Measurements from ENCODE around the gene CACNA1G.

The CACNA1G gene

DNA sequence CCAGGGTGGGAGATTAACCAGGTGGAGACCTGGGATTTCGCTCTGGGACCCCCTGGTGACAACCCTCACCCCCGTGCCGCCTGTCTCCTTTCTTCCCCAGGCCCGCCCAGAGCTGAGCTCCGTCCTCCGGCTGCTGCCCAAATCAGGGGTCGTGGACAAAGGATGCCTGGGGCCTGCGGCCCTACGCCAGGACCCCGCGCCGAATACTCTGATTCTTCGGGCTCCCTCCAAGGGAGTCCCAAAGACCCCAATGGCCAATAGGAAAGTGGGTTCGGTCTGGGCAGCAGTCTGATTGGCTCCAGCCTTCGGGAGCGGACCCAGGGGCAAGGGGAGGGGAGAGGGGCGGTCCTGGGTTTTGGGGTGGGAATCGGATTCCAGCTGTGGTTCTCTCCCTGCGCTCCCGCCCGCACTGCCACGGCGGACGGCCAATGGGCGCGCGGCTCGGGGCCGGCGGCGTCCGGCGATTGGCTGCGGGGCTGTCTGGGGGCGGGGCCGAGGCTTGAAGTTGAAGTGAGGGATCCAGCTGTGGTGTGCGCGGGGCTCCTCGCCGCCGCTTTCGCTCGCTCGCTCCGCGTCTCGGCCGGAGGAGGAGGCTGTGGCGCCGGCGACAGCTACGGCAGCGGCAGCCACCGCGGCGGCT, at the start of gene CACNA1G:
TSS of gene CACNA1G (plus strand) at position 531 of the 640 bp plus-strand sequence. CDS start 745 bp downstream, outside the sequence.
- peak; percentile 61 to 72 for DNase-seq (ENCODE audit: low read depth in 2 of 2)

DNA sequence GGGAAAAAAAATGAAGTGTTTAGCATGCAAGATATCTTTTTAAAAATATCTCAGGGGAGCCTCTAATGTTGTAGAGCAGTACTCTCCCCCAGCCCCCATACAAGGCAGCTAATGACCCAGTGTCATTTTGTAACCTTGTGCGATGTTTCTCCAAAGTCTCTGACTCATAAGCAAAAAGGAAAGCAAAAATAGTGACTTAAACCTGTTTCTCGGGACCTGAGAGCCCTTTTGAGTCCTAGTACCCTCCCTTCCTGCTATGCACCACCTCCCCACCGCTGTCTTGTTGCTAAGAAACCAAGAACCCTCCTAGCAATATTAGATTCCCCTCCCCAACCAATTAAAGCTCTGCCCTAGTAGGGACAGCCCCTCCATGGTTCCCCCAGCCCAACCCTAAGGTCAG, 49.5 kb upstream of the CACNA1G start:
- DNase-seq (ENCODE audit: low read depth in 2 of 2) = no peak

DNA sequence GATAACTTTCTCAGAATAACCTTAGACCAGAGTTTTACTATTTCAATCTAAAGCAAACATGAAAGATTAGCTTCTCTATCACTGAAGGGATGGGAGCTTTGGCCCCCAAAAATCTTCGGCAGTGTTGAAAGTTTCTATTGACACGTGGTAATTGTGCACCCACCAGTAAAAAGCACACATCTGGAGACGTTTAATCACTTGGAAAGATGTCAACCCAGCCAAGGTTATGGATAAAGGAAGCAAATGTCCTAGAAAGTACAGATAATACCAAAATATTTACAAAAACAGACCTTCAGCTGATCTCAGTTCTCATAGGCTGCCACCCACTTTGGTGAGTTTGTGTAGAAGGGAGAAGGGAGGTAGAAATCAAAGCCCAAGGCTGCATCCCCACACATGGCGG, 47.0 kb upstream of the CACNA1G start:
- DNase-seq (ENCODE audit: low read depth in 2 of 2) = no peak

GRCh38 chr17:50514388-50514787, 46.1 kb upstream of the CACNA1G start:
- no peak for DNase-seq (ENCODE audit: low read depth in 2 of 2)

DNA sequence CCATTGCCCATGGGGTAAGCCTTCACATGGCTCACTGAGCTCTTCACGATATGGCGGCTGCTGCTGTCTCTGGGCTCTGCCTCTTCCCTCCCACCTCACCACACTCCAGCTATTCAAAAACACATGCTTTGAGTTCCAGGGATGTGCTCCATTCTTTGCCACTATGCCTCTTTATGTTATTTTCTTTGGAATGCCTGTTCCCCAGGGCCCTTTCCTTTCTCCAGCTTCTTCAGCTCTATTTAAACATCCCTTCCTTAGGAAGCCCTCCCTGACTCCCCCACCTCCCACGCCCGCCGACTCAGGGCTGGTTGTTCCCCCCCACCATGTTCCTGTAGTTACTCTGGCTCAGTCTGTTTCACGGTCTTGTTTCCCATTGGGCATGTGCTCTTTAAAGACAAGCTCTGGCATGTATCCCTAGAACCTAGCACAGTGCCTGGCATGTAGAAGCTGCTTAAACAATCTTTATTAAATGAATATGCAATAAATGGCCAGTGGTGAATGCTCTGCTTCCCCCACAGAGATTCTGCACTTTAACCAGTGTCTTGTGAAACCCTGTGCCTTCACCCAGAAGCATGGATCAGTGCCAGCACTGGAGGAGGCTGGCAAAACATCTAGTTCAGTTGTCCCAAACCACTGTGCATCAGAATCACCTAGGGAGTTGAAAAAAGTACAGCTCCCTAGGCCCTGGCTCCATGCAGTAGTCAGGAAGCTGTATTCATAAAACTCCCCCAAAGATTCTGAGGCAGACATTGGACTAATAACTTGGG, 45.4 kb upstream of the CACNA1G start:
- DNase-seq (ENCODE audit: low read depth in 2 of 2) = no peak

GRCh38 chr17:50517011-50517410, 43.5 kb upstream of the CACNA1G start:
- no peak for DNase-seq (ENCODE audit: low read depth in 2 of 2)

GRCh38 chr17:50517504-50518383, 42.8 kb upstream of the CACNA1G start:
- DNase-seq (ENCODE audit: low read depth in 2 of 2) = no peak

DNA sequence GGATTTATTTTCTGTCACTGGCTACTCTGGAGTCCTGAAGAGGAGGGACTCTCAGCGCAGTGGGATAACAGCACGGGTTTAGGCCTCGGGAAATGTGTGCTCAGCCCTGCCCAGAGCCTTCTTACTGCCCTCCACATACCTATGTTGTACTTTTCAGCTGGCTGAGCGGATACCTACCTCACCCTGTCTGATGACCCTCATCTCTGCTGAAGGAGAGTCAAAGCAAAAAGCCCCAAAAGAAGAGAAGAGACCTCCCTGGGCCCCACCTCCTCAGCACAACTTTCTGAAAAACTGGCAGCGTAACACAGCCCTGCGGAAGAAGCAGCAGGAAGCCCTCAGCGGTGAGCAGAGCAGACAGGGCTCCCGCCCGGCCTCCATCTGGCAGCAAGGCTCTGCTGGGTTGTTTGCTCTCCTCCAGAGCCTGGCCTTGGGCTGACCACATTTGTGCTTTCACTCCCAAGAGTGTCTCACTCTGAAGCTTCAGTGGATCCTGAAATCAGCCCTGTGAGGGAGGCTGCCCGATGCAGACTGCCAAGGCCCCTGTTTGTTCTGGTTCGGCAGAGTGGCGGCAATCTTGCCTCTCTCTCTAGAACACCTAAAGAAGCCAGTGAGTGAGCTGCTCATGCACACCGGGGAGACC, 42.0 kb upstream of the CACNA1G start:
- DNase-seq (ENCODE audit: low read depth in 2 of 2) = no peak

DNA sequence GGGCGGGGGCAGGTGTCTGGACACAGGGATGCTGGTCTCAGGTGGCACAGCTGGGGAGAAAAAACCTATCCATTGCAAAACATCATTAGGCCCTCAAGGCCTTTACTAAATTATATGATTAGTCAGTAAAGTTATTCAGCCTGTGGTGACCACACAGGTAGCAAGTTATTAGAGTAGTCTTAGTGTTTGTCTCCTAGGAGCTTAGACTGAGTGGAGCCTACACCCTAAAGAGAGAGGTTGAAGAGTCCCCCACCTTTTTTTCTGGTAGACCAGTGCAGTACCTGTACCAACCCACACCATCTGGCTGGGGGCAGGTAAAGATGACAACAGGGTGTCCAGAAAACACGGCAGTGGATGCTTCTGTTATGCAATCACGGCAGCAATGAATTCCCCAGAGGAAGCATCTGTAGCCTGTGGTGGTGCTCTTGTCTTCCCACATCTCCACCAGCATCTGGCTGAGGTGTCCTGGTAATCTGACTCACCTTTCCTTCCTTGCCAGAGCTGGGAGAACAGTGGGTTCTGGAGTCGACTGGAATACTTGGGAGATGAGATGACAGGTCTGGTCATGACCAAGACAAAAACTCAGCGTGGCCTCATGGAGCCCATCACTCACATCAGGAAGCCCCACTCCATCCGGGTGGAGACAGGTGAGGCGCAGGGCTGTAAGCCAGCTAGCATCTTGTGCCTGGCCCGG, 41.2 kb upstream of the CACNA1G start:
- DNase-seq (ENCODE audit: low read depth in 2 of 2) = no peak

- no peak for DNase-seq (ENCODE audit: low read depth in 2 of 2)
These were observed 40.0 kb upstream of the CACNA1G start for GRCh38 chr17:50520483-50520882.

- DNase-seq (ENCODE audit: low read depth in 2 of 2) = no peak
These were observed 39.0 kb upstream of the CACNA1G start for GRCh38 chr17:50521514-50521913.

DNA sequence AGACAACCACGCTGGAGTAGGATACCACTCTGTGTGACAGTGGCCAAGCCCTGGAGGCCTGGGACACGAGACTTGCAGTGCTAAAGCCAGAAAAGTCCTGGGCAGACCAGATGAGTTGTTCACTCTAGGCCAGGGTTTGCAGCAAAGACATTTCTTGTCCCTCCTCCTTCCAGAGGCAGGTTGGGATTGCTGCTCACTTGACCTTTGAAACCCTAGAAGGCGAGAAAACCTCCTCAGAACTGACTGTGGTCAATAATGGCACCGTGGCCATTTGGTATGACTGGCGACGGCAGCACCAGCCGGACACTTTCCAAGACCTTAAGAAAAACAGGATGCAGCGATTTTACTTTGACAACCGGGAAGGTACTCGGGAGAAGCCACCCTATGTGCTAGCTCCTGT, 37.7 kb upstream of the CACNA1G start:
- DNase-seq (ENCODE audit: low read depth in 2 of 2) = no peak

DNA sequence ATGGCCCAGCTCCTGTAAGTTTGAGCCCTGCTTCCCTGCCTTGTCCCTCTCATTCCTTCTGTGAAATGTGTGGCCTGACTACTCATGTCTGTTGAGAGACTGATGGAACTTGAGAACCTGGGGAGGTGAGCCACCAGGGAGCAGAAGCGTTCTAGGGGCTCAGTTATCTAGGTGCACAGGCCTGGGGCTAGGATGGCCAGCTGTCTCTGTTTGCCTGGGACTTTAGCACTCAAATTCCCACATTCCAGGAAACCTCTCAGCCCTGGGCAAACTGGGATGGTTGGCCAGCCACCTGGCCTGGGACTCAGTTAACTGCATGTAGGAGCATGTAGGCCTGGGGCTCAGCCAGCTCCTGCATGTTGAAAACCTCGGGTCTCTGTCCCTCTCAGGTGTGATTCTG, 37.3 kb upstream of the CACNA1G start:
- no peak for DNase-seq (ENCODE audit: low read depth in 2 of 2)

DNA sequence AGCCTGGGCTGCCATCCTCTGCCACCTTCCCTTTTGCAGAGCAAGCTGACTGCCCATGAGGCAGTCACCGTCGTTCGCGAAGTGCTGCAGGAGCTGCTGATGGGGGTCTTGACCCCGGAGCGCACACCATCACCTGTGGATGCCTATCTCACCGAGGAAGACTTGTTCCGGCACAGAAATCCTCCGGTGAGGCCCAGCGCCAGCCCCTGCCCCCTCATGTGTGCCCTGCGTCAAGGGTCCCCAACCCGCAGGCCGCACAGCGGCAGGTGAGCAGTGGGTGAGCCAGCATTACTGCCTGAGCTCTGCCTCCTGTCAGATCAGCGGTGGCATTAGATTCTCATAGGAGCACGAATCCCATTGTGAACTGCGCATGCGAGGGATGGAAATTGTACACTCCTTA, 35.7 kb upstream of the CACNA1G start:
- no peak for DNase-seq (ENCODE audit: low read depth in 2 of 2)

DNA sequence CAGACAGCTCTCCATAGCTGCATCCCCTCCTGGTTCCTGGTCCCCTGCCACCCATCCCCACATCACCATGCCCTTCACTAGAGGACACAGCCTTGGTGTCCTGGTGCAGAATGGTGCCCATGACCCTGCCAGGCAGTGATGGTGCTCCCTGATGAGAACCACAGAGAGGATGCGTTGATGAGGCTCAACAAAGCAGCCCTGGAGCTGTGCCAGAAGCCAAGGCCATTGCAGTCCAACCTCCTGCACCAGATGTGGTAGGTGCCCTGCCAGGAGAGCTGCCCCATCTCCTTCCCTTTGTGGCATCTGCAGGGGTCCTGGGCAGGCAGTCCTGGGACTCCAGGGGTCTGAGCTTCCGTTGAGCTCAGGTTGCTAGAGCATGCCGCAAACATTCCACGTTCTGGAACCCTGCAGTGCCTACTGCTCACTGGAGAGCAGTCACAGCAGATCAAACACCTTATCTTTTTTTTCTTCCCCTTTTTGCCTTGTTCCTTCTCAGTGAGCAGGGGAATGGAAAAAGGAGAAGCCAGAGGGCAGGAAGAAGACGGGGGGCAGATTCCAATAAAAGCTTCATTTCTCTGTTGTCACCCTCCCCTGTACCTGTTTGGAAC, 33.3 kb upstream of the CACNA1G start:
- DNase-seq (ENCODE audit: low read depth in 2 of 2) = no peak

GRCh38 chr17:50527949-50528474, 32.5 kb upstream of the CACNA1G start:
- no peak for DNase-seq (ENCODE audit: low read depth in 2 of 2)

DNA sequence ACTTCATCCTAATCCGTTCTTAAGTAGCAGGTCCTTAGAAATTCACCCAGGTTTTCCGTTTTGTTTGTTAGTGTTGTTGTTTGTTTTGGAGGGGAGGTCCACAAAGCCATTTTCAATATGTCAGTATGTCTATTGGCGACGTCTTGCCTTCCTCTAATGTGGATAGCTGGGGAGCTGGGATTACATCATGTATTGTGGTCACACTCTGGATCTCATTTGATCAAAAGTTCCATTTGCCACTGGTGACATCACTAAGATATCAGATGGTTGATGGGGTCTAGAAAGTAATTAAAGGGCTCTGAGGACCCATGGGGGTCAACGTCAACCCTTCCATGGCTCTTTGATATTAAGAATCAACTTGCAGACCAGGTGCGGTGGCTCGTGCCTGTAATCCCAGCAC, 30.7 kb upstream of the CACNA1G start:
- no peak for DNase-seq (ENCODE audit: low read depth in 2 of 2)

DNA sequence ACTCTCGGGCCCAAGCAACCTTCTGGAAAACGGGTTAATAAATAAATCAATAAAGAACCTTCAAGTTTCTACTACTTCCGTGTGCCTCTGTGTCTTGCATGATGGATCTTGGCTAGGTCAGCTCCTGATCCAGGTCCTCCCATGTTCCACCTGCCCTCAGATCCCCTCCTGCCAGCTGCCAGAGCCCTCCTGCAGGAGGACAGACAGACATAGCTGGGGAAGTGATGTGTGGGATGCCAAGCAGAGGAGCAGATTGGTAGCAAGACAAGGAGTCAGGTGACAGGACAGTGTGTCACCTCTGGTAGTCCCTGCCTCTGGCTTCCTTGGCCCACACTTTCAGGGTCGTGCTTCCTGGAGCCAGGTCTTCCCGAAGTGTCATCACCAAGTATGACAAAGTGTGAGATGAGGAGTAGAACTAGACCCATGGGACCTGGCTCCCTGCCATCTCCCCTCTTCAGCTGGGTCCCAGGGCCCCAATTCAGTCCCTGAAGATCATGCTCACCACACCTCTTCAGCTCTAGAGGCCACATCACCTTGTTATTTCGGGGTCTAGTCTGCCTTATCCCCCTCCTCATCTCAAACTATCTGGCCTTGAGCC, 29.0 kb upstream of the CACNA1G start:
- no peak for DNase-seq (ENCODE audit: low read depth in 2 of 2)

GRCh38 chr17:50532452-50533024, 28.0 kb upstream of the CACNA1G start, which contains the start of gene EPN3:
Gene EPN3, plus strand, starts transcription at chr17:50532735. Its CDS starts 3,822 bp downstream, at chr17:50536557.
- no peak for DNase-seq (ENCODE audit: low read depth in 2 of 2)

DNA sequence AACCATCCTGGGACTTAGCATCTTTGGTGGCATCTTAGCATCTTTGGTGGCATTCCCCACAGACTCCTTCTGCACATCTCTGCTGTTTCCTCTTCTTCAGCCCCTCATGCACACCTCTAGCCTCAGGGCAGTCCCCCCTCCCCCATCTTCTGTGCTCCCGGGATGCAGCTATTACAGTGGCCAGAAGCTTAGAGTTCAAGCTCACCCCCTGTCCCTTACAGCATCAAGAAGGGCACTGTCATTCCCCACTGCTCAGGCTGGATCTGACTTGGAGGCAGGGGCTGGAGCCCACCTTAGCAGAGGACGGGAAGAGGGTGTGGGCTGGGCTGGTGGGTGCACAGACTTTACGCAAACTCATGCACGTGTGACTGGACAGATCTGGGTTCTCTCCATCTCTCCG, 27.3 kb upstream of the CACNA1G start:
- DNase-seq (ENCODE audit: low read depth in 2 of 2) = no peak
